IMR-90 (cell line): ENCODE measurements around the gene SLC38A11. TPM values are rescaled to one million over a fixed set of nuclear protein-coding genes. Genes with fewer than 3 reads are reported as not detected.
A peak's percentile ranks its signal among the peaks of the same experiment; 100 is the strongest.

ENCODE experiments used
- ATAC-seq: fragments of 200-7000 bp; cut with Tn5 transposase; 2 replicates; pipeline ENCODE4 v1.9.1; 2020; ENCODE audit warnings: low read depth, mild to moderate bottlenecking, moderate library complexity
- BruUV-seq: library from RNA; stranded (reverse); fragments of 400-500 nt; replicated peaks from 2 replicates; lab custom pipeline; 2021; lab: Mats Ljungman, UMichigan
- CTCF ChIA-PET: fragments of 300-600 bp; formaldehyde crosslinking; extraction: SDS; loops from one replicate; lab custom pipeline; 2021; ENCODE audit warnings: antibody characterized with exemption; lab: Yijun Ruan, JAX
- POLR2A ChIA-PET: fragments of 300-600 bp; sonication (Branson Sonifier 250); formaldehyde crosslinking; loops from one replicate; lab custom pipeline; 2022; ENCODE audit warnings: antibody characterized with exemption; ENCODE audit not compliant: unreplicated experiment; lab: Charles Lee
- DNase-seq: peaks from one replicate; pipeline ENCODE4 v3.0.0; 2013
- H2AFZ ChIP-seq: replicated peaks from 2 replicates; pipeline ENCODE3; 2013; ENCODE audit warnings: low read length, mild to moderate bottlenecking; ENCODE audit not compliant: poor library complexity
- H2AK5ac ChIP-seq: 2 replicates; pipeline ENCODE4 v1.6.1; 2013; ENCODE audit warnings: low read depth, low read length, inconsistent platforms
- H2AK9ac ChIP-seq: replicated peaks from 2 replicates; pipeline ENCODE3; 2013; ENCODE audit warnings: mild to moderate bottlenecking, low read depth, low read length, moderate library complexity; ENCODE audit not compliant: poor library complexity
- H2BK120ac ChIP-seq: 2 replicates; pipeline ENCODE4 v1.6.1; 2013; ENCODE audit warnings: low read depth, low read length, inconsistent platforms
- H2BK15ac ChIP-seq: 3 replicates; pipeline ENCODE4 v1.6.1; 2013; ENCODE audit warnings: low read depth, low read length, inconsistent platforms
- H2BK20ac ChIP-seq: 2 replicates; pipeline ENCODE4 v1.6.1; 2013; ENCODE audit warnings: low read depth, mild to moderate bottlenecking, inconsistent platforms, low read length, moderate library complexity
- H2BK5ac ChIP-seq: 2 replicates; pipeline ENCODE4 v1.6.1; 2013; ENCODE audit warnings: mild to moderate bottlenecking, low read depth, low read length, inconsistent platforms; ENCODE audit not compliant: poor library complexity, severe bottlenecking
- H3K14ac ChIP-seq: replicated peaks from 2 replicates; pipeline ENCODE4 v1.6.1; 2013; ENCODE audit warnings: low read depth, low read length, inconsistent platforms
- H3K18ac ChIP-seq: 2 replicates; pipeline ENCODE4 v1.6.1; 2013; ENCODE audit warnings: low read depth, low read length, control low read depth
- H3K23ac ChIP-seq: 2 replicates; pipeline ENCODE4 v1.6.1; 2013; ENCODE audit warnings: low read depth, low read length, inconsistent platforms
- H3K27ac ChIP-seq: 2 replicates; pipeline ENCODE4 v1.5.1; 2013; ENCODE audit warnings: mild to moderate bottlenecking, control low read depth, low read length; ENCODE audit not compliant: insufficient read depth
- H3K27me3 ChIP-seq: 2 replicates; pipeline ENCODE4 v1.6.1; 2013; ENCODE audit warnings: low read length; ENCODE audit not compliant: control insufficient read depth, insufficient read depth
- H3K36me3 ChIP-seq: 2 replicates; pipeline ENCODE4 v1.6.1; 2013; ENCODE audit warnings: low read length, mixed read lengths; ENCODE audit not compliant: control insufficient read depth, insufficient read depth
- H3K4ac ChIP-seq: 2 replicates; pipeline ENCODE4 v1.6.1; 2013; ENCODE audit warnings: low read depth, low read length, inconsistent platforms
- H3K4me1 ChIP-seq: 2 replicates; pipeline ENCODE4 v1.6.1; 2013; ENCODE audit warnings: low read length, mixed read lengths; ENCODE audit not compliant: control insufficient read depth, insufficient read depth
- H3K4me2 ChIP-seq: 2 replicates; pipeline ENCODE4 v1.6.1; 2013; ENCODE audit warnings: low read depth, mild to moderate bottlenecking, control low read depth, low read length, moderate library complexity
- H3K4me3 ChIP-seq: 2 replicates; pipeline ENCODE4 v1.5.1; 2013; ENCODE audit warnings: low read depth, mild to moderate bottlenecking, control low read depth, low read length, moderate library complexity; ENCODE audit not compliant: insufficient read depth
- H3K56ac ChIP-seq: 2 replicates; pipeline ENCODE4 v1.6.1; 2013; ENCODE audit warnings: low read length, inconsistent platforms; ENCODE audit not compliant: insufficient read depth; ENCODE audit errors: extremely low read depth
- H3K79me1 ChIP-seq, 2 experiments: 2 replicates each; pipeline ENCODE4 v1.6.1; 2013; ENCODE audit warnings: low read length in 2 of 2, inconsistent platforms in 1 of 2, low read depth in 1 of 2
- H3K9ac ChIP-seq: 2 replicates; pipeline ENCODE4 v1.6.1; 2013; ENCODE audit warnings: low read depth, low read length, control low read depth
- H3K9me1 ChIP-seq: 2 replicates; pipeline ENCODE4 v1.6.1; 2013; ENCODE audit warnings: low read length, inconsistent platforms; ENCODE audit not compliant: insufficient read depth
- H3K9me3 ChIP-seq: 2 replicates; pipeline ENCODE4 v1.6.1; 2013; ENCODE audit warnings: low read length; ENCODE audit not compliant: control insufficient read depth, insufficient read depth
- H4K20me1 ChIP-seq: 2 replicates; pipeline ENCODE4 v1.6.1; 2013; ENCODE audit warnings: low read length, inconsistent platforms; ENCODE audit not compliant: insufficient read depth
- H4K5ac ChIP-seq: 2 replicates; pipeline ENCODE4 v1.6.1; 2013; ENCODE audit warnings: mild to moderate bottlenecking, low read depth, low read length, control low read depth
- H4K8ac ChIP-seq, 2 experiments: 2 replicates each; pipeline ENCODE4 v1.6.1; 2013; ENCODE audit warnings: low read depth in 2 of 2, low read length in 2 of 2, control low read depth in 1 of 2, inconsistent platforms in 1 of 2
- H4K91ac ChIP-seq: 2 replicates; pipeline ENCODE4 v1.6.1; 2013; ENCODE audit warnings: low read depth, low read length, inconsistent platforms; ENCODE audit not compliant: insufficient read depth
- CEBPB ChIP-seq: IDR thresholded peaks from 2 replicates; pipeline ENCODE4 v1.6.1; 2012; ENCODE audit warnings: low read depth, low read length, improper control_type of control experiment
- CHD1 ChIP-seq: IDR thresholded peaks from 2 replicates; pipeline ENCODE4 v1.6.1; 2012; ENCODE audit warnings: low read depth, low read length, improper control_type of control experiment
- CTCF ChIP-seq: conservative IDR thresholded peaks from 2 replicates; pipeline ENCODE4 v1.5.1; 2012; ENCODE audit warnings: mild to moderate bottlenecking, low read depth, low read length, improper control_type of control experiment
- FOS ChIP-seq: fragments of 150-350 bp; IDR thresholded peaks from 2 replicates; pipeline ENCODE4 v1.6.1; 2016; ENCODE audit warnings: low read depth, low read length
- MAFK ChIP-seq: IDR thresholded peaks from 2 replicates; pipeline ENCODE4 v1.6.1; 2012; ENCODE audit warnings: low read depth, low read length, improper control_type of control experiment
- MAZ ChIP-seq: IDR thresholded peaks from 2 replicates; pipeline ENCODE4 v1.6.1; 2012; ENCODE audit warnings: low read depth, mild to moderate bottlenecking, low read length, improper control_type of control experiment, moderate library complexity, borderline replicate concordance
- NFE2L2 ChIP-seq: fragments of 150-350 bp; IDR thresholded peaks from 2 replicates; pipeline ENCODE4 v1.6.1; 2016; ENCODE audit warnings: low read depth, mild to moderate bottlenecking, low read length
- RAD21 ChIP-seq: IDR thresholded peaks from 2 replicates; pipeline ENCODE4 v1.6.1; 2012; ENCODE audit warnings: low read length, improper control_type of control experiment
- dilution Hi-C: fragments of 300-500 bp; cut with HindIII; formaldehyde crosslinking; loops from one replicate; pipeline ENCODE4 v1.14.3; 2018; ENCODE audit warnings: low sequenced_read_pairs; ENCODE audit not compliant: unreplicated experiment
- in situ Hi-C: fragments of 300-500 bp; cut with MboI; formaldehyde crosslinking; loops from 3 replicates; pipeline ENCODE4 v1.14.3; 2019; ENCODE audit warnings: low sequenced_read_pairs, inconsistent platforms, mixed read lengths
- intact Hi-C: fragments of 100-400 bp; cut with micrococcal nuclease; formaldehyde crosslinking; loops from 2 replicates; pipeline ENCODE4 v1.10.0; 2022
- polyA plus RNA-seq, 3 experiments: library from polyadenylated mRNA; depleted of rRNA; stranded (reverse); fragments of >200 nt; gene quantifications; 2 replicates each; pipeline ENCODE4 v1.2.3, GENCODE V29; 2012; ENCODE audit warnings: low replicate concordance in 1 of 3
- total RNA-seq: library from RNA; depleted of rRNA; stranded (reverse); fragments of >200 nt; gene quantifications from 2 replicates; pipeline ENCODE4 v1.2.3, GENCODE V29; 2012

SLC38A11 gene
- total and polyA plus RNA-seq, 2 of the 4 experiments (the other 2 are of a cell fraction) = 0.18 to 0.21 TPM

- no TSS peak for BruUV-seq
- no peaks in the 10 kb centered on the region for H3K9me1 ChIP-seq
- H3K27ac ChIP-seq = no peak overlapping the region
- no peak overlapping the region for H3K18ac ChIP-seq
- TF ChIP-seq FOS = no peak
- TF ChIP-seq RAD21 = peak; percentile 22
- TF ChIP-seq CEBPB = peak; percentile 50
- TF ChIP-seq NFE2L2 = no peak
- TF ChIP-seq MAFK = no peak
- TF ChIP-seq CTCF = peak; percentile 30
- TF ChIP-seq CHD1 = no peak
- no peak for TF ChIP-seq MAZ
- no peak overlapping the region for H3K4ac ChIP-seq
- H2BK120ac ChIP-seq = 0 out of 2 replicates have a peak overlapping the region, but pooled peaks have one; percentile 20
- DNase-seq (peak; percentile 15), ATAC-seq (peak; percentile 51)
- H3K4me3 ChIP-seq = no peak overlapping the region
- no peaks in the 10 kb centered on the region for H3K36me3 ChIP-seq
- no peak overlapping the region for H3K23ac ChIP-seq
- intact Hi-C loops (no loop called here), dilution Hi-C loops (no loop called here), in situ Hi-C loops (loop anchor here (25.0 kb wide), 1 partner anchor 176 kb away; no protein-coding TSS in a partner anchor)
- H3K9ac ChIP-seq = no peak overlapping the region
- H2BK5ac ChIP-seq = no peak overlapping the region
- no peak overlapping the region for H4K91ac ChIP-seq
- no peaks in the 10 kb centered on the region for H4K20me1 ChIP-seq
- peaks cover 9% of the 10 kb centered on the region for H3K4me1 ChIP-seq
- H2AK9ac ChIP-seq = no peak overlapping the region
- no peaks in the 10 kb centered on the region for H3K79me1 ChIP-seq
- H3K9me3 ChIP-seq = no peaks in the 10 kb centered on the region
- POLR2A ChIA-PET = no interaction called here
- peak overlapping the region in 1 of 2 experiments; percentile 32; a peak in 1 of 4 replicates for H4K8ac ChIP-seq
- H2AFZ ChIP-seq = no peak overlapping the region
- H3K27me3 ChIP-seq = no peaks in the 10 kb centered on the region
- H2BK15ac ChIP-seq = no peak overlapping the region
- no peak overlapping the region for H4K5ac ChIP-seq
- CTCF ChIA-PET = interaction anchor here (1.0 to 1.6 kb wide), 3 partner anchors 10 to 190 kb away, joined by 3 to 4 read pairs (median 4); partner anchors contain the start of gene COBLL1
- no peak overlapping the region for H3K14ac ChIP-seq
- no peak overlapping the region for H3K56ac ChIP-seq
- H2AK5ac ChIP-seq = no peak overlapping the region
- no peak overlapping the region for H3K4me2 ChIP-seq
- H2BK20ac ChIP-seq = no peak overlapping the region; the same call in 1 of the 2 replicates
Observed at GRCh38 chr2:164913640-164914350, 41.5 kb downstream of the SLC38A11 start.
